GM21529 (cell line): ENCODE data around the gene ARHGAP5.
A peak's percentile ranks its signal among the peaks of the same experiment; 100 is the strongest.

ENCODE experiments used
- ATAC-seq: cut with Tn5 transposase; IDR thresholded peaks from one replicate; pipeline ENCODE4 v1.9.1; 2021; ENCODE audit not compliant: unreplicated experiment

Gene ARHGAP5

DNA sequence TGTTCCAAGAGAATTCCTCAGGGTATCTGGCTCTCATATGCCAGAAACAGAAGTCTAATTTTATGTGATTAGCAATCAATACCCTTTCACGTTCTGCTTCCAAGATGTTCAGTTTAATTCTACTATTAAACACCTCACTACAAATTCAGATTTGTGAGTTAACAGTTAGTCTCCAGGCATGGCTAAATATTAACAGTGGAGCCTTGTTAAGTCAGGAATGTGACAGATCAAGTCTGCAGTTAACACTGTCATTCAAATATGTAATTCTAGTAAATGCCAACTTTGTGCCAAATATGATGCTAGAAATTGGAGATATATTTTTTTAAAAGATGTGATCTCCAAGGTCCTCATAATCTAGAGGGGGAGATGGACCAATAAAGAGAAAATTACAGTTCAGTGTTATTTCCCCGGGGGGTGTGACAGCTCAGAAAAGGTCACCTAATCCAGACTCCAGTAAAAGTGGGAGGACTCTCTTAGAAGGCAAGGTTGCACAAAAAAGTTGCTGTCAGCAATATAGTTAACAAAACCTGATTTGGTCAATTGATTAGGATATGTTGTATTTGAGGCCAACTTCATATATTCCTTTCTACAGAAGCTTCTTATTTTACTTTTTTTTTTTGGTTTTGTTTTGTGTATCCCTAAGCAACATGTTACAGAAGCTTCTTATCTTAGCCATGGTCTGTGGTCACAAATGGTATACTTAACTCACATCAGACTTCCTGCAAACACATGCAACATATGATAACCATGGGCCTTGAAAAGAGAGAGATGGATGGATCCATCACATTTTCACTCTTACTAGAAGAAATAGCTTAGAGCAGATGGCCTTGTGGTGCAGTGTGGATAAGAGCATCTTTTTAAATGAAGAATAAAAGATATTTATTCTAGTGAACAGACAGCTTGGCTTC is 106.3 kb downstream of the ARHGAP5 start:
- ATAC-seq = no peak

DNA sequence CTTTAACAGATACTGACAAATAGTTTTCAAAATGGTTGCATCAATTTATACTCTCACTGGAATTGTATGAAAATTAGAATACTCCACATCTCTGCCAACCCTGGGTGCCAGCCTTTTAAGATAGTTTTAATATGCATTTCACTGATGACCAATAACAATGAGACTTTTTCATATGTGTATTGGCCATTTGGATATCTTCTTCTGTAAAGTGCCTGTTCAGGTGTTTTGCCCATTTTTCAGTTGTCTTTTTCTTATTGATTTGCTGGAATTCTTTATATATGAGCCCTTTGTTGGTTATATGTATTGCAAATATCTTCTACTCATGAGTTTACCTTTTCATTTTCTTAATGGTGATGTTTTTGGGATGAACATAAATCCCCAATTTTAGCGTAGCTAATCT is 108.0 kb downstream of the ARHGAP5 start:
- ATAC-seq = no peak

DNA sequence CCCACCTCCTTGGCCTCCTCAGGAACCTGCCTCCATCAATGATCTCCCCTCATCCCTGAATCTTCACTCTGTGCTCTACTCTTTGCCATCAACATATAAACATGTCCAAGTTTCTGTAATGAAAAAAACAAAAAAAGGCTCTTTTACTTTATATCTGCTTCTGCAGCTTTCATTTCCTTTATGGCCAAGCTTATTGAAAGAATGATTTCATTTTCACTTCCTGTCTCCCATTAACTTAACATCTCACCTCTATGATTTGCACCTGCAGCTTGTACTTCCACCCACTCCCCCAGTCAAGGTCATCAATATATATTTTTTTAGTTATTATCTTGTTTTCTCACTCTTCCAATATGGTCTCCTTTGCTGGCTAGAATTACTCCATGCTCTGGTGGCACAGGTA is 109.1 kb downstream of the ARHGAP5 start:
- no peak for ATAC-seq

DNA sequence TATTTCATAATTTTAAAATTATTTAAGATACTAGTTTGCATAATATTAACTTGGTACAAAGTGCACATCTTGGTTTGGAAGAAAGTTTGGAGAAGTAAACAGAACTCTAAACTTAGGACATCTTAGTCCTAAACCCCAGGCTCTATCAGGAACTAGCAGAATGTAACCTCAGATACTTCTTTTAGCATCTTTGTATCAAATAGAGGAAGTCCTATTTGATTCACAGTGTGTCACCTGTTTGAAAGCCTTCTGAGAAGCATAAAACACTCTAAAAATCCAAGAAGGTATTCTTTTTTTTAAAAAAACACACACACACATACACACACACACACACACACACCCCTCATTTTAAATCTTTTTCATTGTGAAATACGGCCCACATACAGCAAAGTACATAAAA is 112.7 kb downstream of the ARHGAP5 start:
- no peak for ATAC-seq

DNA sequence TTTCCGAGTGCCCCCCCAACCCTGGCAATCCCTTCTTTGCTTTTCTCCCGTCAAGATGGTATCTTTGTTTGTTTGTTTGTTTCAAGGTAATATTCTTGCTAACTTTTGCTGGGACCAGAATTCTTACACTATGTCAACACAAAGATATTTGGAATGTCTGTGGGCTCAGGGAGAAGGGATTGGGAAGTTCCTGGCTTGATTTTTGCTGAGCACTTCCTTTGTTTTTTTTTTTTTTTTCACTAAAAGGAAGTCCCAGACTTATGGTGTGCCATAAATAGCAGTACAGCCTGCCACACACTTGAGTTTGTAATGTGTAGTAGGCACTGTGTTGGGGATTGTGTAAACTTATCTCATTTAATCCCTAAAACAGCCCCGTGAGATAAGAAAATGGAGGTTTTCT is 113.6 kb downstream of the ARHGAP5 start:
- ATAC-seq = no peak

DNA sequence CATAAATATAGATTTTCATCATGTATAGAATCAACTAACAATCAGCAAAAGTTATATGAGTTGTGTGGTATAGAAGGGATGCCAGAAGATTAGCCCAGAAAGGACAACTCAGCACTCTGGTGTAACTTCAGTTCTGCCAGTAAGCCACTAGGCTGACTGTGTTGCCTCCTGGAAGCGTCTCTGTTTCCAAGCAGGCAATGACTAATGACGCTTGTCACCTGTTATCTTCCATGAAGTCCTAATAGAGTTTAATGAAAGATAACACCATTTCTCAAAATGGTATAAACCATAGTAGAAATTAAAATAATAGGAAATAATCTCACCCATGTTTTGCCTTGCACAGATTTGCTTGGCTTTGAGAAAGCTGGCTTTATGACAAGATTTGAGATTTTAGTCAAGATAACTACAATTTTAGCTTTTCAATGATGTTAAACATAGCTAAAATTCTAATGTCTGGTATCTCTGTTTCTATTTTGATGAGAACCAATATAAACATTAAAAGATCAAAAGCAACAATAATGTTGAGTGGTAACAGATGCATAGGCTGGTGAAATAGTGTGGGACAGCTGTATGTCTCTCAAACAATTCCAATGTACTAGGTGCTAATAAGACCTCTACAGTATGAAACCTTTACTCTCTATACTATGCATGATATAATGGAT is 115.7 kb downstream of the ARHGAP5 start:
- ATAC-seq = no peak

DNA sequence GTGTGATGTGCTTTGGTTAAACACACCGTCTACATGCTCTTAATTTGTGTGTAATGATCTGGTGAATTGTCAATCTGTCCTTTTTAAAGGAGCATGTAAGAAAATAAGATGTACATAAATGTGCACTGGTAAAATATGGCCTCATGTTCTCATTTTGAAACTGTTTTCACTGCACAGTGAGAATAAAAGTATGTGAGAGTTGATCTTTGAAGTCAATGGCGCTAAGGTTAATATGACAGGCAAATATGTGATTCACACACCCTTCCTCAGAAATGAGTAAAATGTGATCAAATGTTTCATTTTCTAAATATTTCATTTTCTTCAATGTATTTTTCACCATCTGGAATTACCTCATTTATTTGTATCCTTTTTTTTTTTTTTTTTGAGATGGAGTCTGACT is 116.4 kb downstream of the ARHGAP5 start:
- ATAC-seq = no peak

DNA sequence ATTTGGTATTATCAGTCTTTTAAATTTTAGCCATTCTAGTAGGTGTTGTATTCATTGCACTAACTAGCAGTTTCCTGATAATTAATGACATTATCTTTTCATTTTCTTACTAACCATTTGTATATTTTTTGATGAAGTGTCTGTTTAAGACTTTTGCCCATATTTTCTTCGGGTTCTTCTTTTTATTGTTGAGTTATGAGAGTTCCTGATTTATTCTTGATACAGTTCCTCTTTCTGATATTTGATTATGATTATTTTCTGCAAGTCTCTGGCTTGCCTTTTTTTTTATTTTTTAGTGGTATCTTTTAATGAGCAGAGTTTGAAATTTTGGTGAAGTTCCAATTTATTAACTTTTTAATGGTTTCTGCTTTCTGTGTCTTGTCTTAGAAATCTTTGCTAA is 118.5 kb downstream of the ARHGAP5 start:
- ATAC-seq = no peak

DNA sequence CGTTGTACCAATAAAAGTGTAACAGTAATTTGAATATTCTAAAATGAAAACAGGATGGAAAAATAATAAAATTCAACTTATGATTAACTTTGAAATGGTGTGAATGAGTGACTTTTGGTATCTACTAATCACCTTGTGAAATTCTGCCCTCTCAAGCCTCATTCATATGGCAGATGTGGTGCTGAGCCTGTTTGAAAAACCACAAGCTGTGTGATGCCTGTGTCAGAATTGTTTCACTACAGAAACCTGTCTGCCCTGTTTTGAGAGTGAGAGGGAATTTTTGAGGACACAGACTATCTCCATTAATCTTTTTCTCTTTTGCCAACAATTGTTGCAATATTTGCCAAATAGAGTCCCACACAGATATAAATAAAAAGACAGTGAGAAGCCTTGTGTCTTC is 120.8 kb downstream of the ARHGAP5 start:
- ATAC-seq = peak; percentile 41

DNA sequence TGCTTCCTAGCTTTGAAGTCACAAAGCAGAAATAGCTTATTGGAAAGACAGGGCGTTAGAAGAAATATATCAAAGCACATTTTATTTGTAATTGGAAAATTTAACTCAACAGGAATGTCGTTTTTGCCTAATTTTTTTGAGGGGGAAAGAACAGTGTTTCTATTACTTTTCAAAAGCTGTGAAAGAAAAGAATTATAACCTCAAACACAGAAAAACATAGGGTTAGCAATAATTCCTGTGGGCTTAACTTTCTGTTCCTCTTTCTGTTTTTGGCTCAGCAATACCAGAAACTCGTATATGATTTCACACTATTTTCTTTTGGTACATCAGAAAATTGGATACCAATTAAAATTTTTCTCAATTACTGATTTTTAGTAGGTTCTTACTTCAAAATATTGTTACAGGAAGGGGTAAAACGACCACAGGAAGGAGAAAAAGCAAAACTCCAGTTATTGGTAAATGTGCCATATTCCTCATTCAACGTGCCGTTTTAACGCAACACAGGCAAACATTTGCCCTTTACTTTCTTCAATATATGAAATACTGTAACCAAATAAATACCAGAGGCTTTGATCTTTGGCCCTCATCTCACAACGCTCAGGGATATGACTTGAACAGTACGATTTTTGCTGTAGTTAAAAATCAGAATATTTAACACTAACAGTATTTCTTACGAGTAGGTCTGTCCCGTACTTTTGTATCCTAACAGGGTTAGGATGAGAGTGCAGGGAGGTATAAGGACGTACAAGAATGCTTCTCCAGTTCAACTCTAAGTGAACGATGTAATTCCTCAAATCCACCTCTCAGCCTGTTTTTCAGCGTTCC is 123.5 kb downstream of the ARHGAP5 start:
- peak; percentile 28 for ATAC-seq

DNA sequence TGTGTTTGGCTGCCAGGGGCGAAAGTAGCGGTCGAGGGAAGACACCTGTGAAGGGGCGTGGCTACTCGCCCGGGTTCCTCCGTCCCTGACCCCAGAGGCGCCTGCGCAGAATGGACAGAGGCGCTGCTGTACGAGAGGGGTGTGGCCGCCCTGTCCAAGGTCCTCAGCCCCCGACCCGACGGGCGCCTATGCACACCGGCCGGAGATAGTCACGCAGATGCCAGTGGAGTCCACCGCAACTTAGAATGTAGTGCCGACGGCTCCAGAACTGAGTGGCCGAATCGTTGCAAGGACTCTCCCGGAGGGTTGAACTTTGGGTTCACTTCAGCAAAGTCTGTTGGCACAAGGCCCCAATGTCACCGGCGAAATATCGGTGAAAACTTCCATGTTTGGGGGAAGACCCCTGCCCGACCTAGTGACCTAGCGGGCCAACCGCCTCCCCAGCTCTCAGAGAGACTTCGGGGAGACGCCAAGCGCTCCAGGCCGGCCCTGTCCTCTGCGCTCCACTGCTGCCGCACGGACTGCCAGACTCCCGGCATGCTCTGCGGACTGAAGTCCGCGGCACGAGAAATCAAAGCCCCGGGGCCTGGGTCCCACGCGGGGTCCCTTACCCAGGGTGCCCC is 124.2 kb downstream of the ARHGAP5 start:
- peak; percentile 61 for ATAC-seq

DNA sequence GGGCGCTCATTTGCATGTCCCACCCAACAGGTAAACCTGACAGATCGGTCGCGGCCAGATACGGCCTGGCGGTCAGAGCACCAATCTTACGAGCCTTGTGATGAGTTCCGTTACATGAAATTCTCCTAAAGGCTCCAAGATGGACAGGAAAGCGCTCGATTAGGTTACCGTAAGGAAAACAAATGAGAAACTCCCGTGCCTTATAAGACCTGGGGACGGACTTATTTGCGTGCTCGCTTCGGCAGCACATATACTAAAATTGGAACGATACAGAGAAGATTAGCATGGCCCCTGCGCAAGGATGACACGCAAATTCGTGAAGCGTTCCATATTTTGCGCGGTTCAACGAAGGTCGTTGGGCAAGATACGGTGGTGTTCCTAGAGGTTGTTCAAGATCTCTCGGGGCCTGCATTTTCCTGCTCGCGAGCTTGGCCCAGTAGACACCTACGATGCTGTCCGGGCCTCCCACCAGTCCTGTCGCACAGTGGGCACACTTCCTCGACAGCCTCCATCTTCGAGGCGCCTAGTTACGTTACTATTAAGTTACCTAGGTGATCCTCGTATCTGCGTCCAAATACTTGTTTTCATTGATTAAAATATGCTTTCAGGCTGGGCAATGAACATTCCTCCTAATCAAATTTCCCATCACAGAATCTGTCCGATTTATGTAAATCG is 124.8 kb downstream of the ARHGAP5 start, which contains the start of gene RNU6-7:
Gene RNU6-7, plus strand, starts transcription at position 230 of the 675 bp plus-strand sequence.
- no peak for ATAC-seq

DNA sequence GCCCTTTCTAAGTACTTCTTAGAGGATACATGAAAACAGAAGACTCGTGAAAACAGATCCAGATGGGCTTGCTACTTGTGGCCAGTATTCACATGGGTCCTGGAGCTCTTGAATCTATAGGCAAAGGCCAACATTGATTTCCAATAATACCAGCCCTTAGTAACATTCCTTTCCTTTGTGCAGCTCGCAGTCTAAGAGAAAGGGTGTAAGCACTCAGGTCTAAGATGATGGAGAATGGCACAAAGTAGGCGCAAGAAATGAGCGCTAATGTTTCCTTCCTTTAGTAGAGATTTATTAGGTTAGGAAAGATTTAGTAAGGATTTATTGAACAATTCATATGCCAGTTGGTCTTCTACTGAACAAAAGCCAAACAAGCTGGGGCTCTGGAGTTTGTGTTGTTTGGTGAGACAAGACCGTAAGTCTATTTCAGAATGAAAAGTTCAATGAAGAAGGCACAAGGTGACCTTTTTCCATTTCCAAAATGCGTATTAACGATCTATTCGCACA is 125.4 kb downstream of the ARHGAP5 start:
- no peak for ATAC-seq

DNA sequence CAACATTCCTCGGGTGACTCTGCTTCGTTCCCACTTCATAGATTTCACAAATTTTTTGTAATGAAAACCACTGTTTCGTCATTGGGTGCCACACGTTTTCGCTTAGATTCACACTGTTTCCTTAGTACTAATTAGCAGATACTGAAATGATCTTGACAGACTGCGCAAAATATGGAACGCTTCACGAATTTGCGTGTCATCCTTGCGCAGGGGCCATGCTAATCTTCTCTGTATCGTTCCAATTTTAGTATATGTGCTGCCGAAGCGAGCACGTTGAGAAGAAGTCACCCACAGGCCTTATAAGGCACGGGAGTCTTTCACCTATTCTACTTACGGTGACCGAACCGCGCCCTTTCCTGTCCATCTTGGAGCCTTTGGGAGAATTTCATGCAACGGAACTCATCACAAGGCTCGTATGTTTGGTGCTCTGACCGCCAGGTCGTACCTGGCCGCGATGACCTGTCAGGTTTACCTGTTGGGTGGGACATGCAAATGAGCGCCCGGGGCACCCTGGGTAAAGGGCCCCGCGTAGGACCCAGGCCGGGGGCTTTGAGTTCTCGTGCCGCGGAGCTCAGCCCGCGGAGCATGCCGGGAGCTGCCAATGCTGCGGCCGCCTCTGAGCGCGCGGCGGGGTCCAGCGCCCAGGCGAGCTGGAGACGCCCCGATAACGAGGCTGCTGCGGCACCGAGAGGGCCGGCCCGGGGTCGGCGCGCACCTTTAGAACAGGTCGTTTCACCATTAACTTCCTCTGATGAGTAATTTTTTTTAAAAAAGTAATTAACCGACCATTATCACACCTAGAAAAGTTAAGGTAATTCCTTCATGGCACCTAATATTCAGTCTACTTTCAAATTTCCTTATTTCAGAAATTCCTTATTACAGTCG is 126.1 kb downstream of the ARHGAP5 start, which contains the start of gene RNU6-8:
Gene RNU6-8, minus strand, starts transcription at position 272 of the 885 bp plus-strand sequence.
- ATAC-seq = peak; percentile 55

DNA sequence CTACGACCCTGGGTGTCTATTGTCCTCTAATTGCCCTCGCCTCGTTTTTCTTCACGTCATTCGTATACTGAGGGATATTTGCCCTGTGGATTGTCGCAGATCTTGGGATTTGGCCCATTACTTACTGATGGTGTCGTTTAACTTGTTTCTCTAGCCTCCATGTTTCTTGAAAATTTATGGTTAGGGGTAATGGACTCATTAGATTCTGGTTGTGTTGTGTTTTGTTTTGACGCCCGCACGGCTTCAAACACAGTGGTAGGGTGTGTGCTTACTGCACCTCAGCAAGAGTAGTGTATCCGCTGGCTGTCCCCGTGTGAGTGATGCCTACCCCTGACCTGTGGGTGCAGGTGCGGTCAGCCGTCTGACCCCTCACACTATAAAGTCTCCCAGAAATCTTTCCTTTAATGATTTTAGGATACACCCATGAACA is 126.8 kb downstream of the ARHGAP5 start:
- no peak for ATAC-seq

DNA sequence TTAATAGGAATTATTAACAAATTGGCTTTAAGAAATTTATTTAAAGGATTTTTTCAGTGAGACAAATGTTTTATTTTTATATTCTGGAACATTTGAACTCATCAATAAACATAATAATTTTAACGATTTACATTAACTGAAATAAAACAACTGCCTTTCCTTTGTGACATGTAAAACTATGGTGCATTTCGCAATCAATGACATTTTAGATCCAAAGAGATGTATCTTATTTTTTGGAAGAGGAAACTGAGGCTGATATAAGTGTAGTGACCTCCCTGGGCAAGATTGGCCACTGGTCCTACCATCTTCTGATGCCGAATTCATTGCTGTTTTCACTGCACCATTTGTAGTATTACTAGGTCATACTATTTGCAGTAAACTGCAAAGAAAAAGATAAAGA is 128.4 kb downstream of the ARHGAP5 start:
- no peak for ATAC-seq

DNA sequence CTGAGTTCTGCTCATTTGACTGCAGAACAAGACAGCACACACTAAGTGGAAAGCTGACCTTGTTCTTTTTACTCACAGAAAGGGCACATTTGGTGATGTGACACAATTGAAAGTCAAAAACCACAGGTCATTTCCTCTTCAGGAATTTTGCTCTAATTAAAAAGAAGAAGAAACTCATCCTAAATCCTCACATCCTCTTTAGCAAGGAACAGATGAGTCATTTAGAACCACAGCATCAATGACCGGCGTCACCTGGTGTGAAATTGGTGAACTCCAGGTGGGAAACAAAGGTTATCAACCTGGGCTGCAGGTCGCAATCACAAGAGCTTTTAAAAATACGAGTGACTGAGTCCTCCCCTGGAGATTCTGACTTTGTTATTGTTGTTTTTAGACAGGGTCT is 128.9 kb downstream of the ARHGAP5 start:
- ATAC-seq = peak; percentile 25

DNA sequence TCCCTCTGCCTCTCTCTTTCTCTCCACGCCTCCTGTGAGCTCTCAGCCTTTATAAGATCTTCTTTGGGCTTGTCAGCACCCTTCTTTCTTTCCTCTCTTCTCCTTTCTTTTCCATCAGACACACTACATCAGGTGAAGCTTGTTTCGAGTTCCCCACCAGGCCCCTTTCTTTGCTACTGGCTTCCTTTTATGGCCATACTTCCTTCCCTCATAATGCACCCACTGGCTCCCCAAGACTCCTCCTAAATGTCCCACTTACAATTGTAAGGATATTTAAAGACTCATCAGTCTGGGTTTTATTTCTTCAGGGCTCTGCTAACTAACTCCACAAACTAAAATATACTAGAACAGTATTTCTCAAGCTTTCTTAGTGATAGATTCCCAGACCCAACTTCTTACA is 129.4 kb downstream of the ARHGAP5 start:
- no peak for ATAC-seq

DNA sequence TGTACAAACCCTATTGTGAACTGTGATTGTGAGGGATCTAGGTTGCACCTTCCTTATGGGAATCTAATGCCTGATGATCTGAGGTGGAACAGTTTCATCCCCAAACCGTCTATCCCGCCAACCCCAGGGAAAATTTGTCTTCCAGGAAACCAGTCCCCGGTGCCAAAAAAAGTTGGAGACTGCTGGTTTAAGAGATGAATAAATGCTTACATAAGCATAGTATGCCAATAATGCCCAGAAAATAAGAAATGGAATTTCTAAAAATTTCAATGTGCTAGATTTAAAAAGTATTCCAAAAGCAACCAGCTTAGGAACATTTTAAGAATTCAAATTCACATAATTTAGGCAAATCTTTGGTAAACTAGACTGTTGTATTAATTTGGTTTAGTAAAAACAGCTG is 131.4 kb downstream of the ARHGAP5 start:
- ATAC-seq = no peak
